GM12878 (cell line): ENCODE data around the gene EPHB1. TPM values are rescaled to one million over a fixed set of nuclear protein-coding genes. Genes with fewer than 3 reads are reported as not detected.

Source experiments
- ATAC-seq: fragments of 200-7000 bp; cut with Tn5 transposase; 3 replicates; pipeline ENCODE4 v1.9.1; 2020; ENCODE audit warnings: mild to moderate bottlenecking, moderate library complexity
- BruUV-seq: library from RNA; stranded (reverse); fragments of 400-500 nt; replicated peaks from 2 replicates; lab custom pipeline; 2021; lab: Mats Ljungman, UMichigan
- CTCF ChIA-PET: fragments of 300-600 bp; sonication (Branson Sonifier 250); formaldehyde crosslinking; extraction: SDS; loops from one replicate; lab custom pipeline; 2021; ENCODE audit warnings: inconsistent platforms; lab: Yijun Ruan, JAX
- POLR2A ChIA-PET: fragments of 350-600 bp; formaldehyde crosslinking; extraction: SDS; loops from one replicate; lab custom pipeline; 2021; ENCODE audit warnings: inconsistent platforms; lab: Charles Lee
- RAD21 ChIA-PET: fragments of 300-600 bp; sonication (Branson Sonifier 250); formaldehyde crosslinking; loops from one replicate; lab custom pipeline; 2023; ENCODE audit warnings: antibody characterized with exemption; ENCODE audit not compliant: unreplicated experiment; lab: Charles Lee
- SMC1A ChIA-PET: fragments of 300-600 bp; sonication (Branson Sonifier 250); formaldehyde crosslinking; loops from one replicate; lab custom pipeline; 2023; ENCODE audit not compliant: unreplicated experiment, uncharacterized antibody; lab: Charles Lee
- DNase-seq: peaks from one replicate; pipeline ENCODE4 v3.0.0-alpha.2; 2011; ENCODE audit warnings: low read depth, low spot score
- FAIRE-seq: peaks from 3 replicates; lab custom pipeline; 2011; peaks lifted over from hg19 to GRCh38; lab: Jason Lieb, UNC
- H2AFZ ChIP-seq: 2 replicates; pipeline ENCODE4 v1.6.0; 2011; ENCODE audit warnings: low read depth, low read length, control low read depth; ENCODE audit not compliant: control insufficient read depth
- H3K27ac ChIP-seq: 2 replicates; pipeline ENCODE4 v1.5.1; 2011; ENCODE audit warnings: control low read depth; ENCODE audit not compliant: control insufficient read depth, insufficient read depth
- H3K27me3 ChIP-seq, 2 experiments: replicated peaks in 1 of 2; 2 replicates each; pipeline versions ENCODE4 v1.6.0 to v1.6.1; 2011; ENCODE audit warnings: low read length in 1 of 2; ENCODE audit not compliant: control insufficient read depth in 2 of 2, insufficient read depth in 2 of 2
- H3K36me3 ChIP-seq, 2 experiments: 2 replicates each; pipeline ENCODE4 v1.5.1; 2011; ENCODE audit warnings: low read length in 1 of 2; ENCODE audit not compliant: control insufficient read depth in 2 of 2, insufficient read depth in 2 of 2
- H3K4me1 ChIP-seq: 2 replicates; pipeline ENCODE4 v1.6.1; 2011; ENCODE audit warnings: mild to moderate bottlenecking, low read length, moderate library complexity, mixed read lengths; ENCODE audit not compliant: control insufficient read depth, insufficient read depth
- H3K4me2 ChIP-seq: 2 replicates; pipeline ENCODE4 v1.6.0; 2011; ENCODE audit warnings: control low read depth; ENCODE audit not compliant: control insufficient read depth, insufficient read depth
- H3K4me3 ChIP-seq: fragments of 200-600 bp; sonication (generic); 2 replicates; pipeline ENCODE4 v1.5.1; 2016
- H3K79me2 ChIP-seq: 2 replicates; pipeline ENCODE4 v1.6.0; 2011; ENCODE audit warnings: low read length; ENCODE audit not compliant: control insufficient read depth, insufficient read depth
- H3K9ac ChIP-seq: 2 replicates; pipeline ENCODE4 v1.8.0; 2011; ENCODE audit warnings: low read length, control low read depth, mixed read lengths; ENCODE audit not compliant: control insufficient read depth, insufficient read depth
- H3K9me3 ChIP-seq: replicated peaks from 3 replicates; pipeline ENCODE4 v1.5.1; 2011; ENCODE audit warnings: mild to moderate bottlenecking, low read length; ENCODE audit not compliant: control insufficient read depth, insufficient read depth
- H4K20me1 ChIP-seq: 2 replicates; pipeline ENCODE4 v1.6.0; 2011; ENCODE audit not compliant: control insufficient read depth, insufficient read depth
- ELK1 ChIP-seq: IDR thresholded peaks from 2 replicates; pipeline ENCODE4 v1.6.1; 2012; ENCODE audit warnings: low read depth, low read length, improper control_type of control experiment
- FOXM1 ChIP-seq: IDR thresholded peaks from 2 replicates; pipeline ENCODE4 v1.6.1; 2012; ENCODE audit warnings: low read depth, mild to moderate bottlenecking, inconsistent platforms, low read length, moderate library complexity
- HCFC1 ChIP-seq: fragments of 150-350 bp; IDR thresholded peaks from 2 replicates; pipeline ENCODE4 v1.6.1; 2014; ENCODE audit warnings: low read length
- IRF3 ChIP-seq: fragments of 450-650 bp; IDR thresholded peaks from 2 replicates; pipeline ENCODE4 v1.6.1; 2014; ENCODE audit warnings: mild to moderate bottlenecking
- NR2C2 ChIP-seq: IDR thresholded peaks from 2 replicates; pipeline ENCODE4 v1.6.1; 2011; ENCODE audit warnings: borderline replicate concordance, low read depth; ENCODE audit not compliant: control insufficient read depth, insufficient read length
- POLR2AphosphoS5 ChIP-seq: IDR thresholded peaks from 2 replicates; pipeline ENCODE4 v1.6.1; 2011; ENCODE audit warnings: mild to moderate bottlenecking, low read length, inconsistent platforms
- RELB ChIP-seq: fragments of 450-650 bp; IDR thresholded peaks from 2 replicates; pipeline ENCODE4 v1.6.1; 2017; ENCODE audit warnings: low read depth, mild to moderate bottlenecking, moderate library complexity
- YY1 ChIP-seq: IDR thresholded peaks from 2 replicates; pipeline ENCODE4 v1.6.1; 2011; ENCODE audit warnings: low read depth, mild to moderate bottlenecking, low read length
- WGBS: methylation state at CpG from one replicate; pipeline ENCODE4 v1.1.6; 2016; ENCODE audit warnings: low lambda C conversion rate; ENCODE audit not compliant: insufficient replicate concordance, insufficient coverage; ENCODE audit errors: missing lambda C conversion rate; 5-methylcytosine and 5-hydroxymethylcytosine counted together
- in situ Hi-C: fragments of 300-500 bp; cut with MboI; formaldehyde crosslinking; loops from 9 replicates; pipeline ENCODE4 v1.14.3; 2018; ENCODE audit warnings: mixed read lengths
- intact Hi-C: fragments of 100-400 bp; cut with micrococcal nuclease; formaldehyde crosslinking; loops from one replicate; pipeline ENCODE4 v1.14.2; 2022; ENCODE audit not compliant: unreplicated experiment
- polyA plus RNA-seq, 11 experiments: library from polyadenylated mRNA; depleted of rRNA in 4 of 11; unstranded in 6 of 11; stranded (reverse) in 5 of 11; fragments of >200 nt; fragmentation: Nextera tagmentation in 4 of 11; fragmentation: Illumina TruSeq in 1 of 11; extraction: Ambion mirVana in 4 of 11; extraction: Trizol in 1 of 11; gene quantifications; 1 replicate in 1 of 11; 2 replicates in 10 of 11; pipeline versions ENCODE4 v1.2.1 to v1.2.3, GENCODE V29; 2011 to 2016; ENCODE audit warnings: inconsistent platforms in 2 of 11, missing spikeins in 2 of 11, low read depth in 1 of 11
- total RNA-seq, 4 experiments: library from RNA; depleted of rRNA in 3 of 4; stranded (reverse); fragments of >200 nt in 3 of 4; fragmentation: Illumina TruSeq in 1 of 4; extraction: Trizol in 1 of 4; gene quantifications; 2 replicates each; pipeline versions ENCODE4 v1.2.1 to v1.2.3, GENCODE V29; 2013 to 2021

Gene EPHB1
- total and polyA plus RNA-seq, 10 of the 15 experiments (the other 5 are each of a cell fraction or from before 2014, with no cell fraction given), result 0.33 to 23.8 (median 1.2) TPM

GRCh38 chr3:135142530-135142929 is 347.5 kb downstream of the EPHB1 start:
- no peaks in the 10 kb centered on the region for H3K9me3 ChIP-seq
- ATAC-seq (no peak), DNase-seq (no peak), FAIRE-seq (no peak)
- in situ Hi-C loops, result no loop called here
- ChIA-PET CTCF (interaction anchor here (1.1 kb wide), 1 partner anchor 347 kb away, joined by 3 read pairs; the partner anchor contains the start of gene EPHB1), SMC1A (no interaction called here), RAD21 (no interaction called here), POLR2A (no interaction called here)
- no peak overlapping the region for H2AFZ ChIP-seq
- H3K27me3 ChIP-seq, result no peaks in the 10 kb centered on the region
- TF ChIP-seq IRF3 (no peak), HCFC1 (no peak), POLR2AphosphoS5 (no peak), RELB (no peak), NR2C2 (no peak), YY1 (no peak), ELK1 (no peak), FOXM1 (no peak)
- H4K20me1 ChIP-seq, result no peaks in the 10 kb centered on the region; the same call in 1 of the 2 replicates
- peaks cover 0 to 3% of the 10 kb centered on the region in 2 experiments; a peak in 3 of 4 replicates for H3K36me3 ChIP-seq
- no peak overlapping the region for H3K9ac ChIP-seq
- no peaks in the 10 kb centered on the region for H3K79me2 ChIP-seq
- no peak overlapping the region for H3K27ac ChIP-seq
- H3K4me2 ChIP-seq, result no peak overlapping the region
- TSS peak; percentile 38 for BruUV-seq
- no peaks in the 10 kb centered on the region for H3K4me1 ChIP-seq
- intact Hi-C loops, result no loop called here
- WGBS, result 27% methylated on average over 5 of the region's 5 CpGs
- no peak overlapping the region for H3K4me3 ChIP-seq
